Tibial nerve (tissue), 4 donors: ENCODE results near the gene BAHCC1. TPM values are rescaled to one million over a fixed set of nuclear protein-coding genes. Genes with fewer than 3 reads are reported as not detected.

Source experiments
- DNase-seq, 2 donors: peaks; one replicate each; pipeline ENCODE4 v3.0.0-alpha.2; 2019; ENCODE audit warnings: low spot score in 2 of 2
- H3K27ac ChIP-seq, 4 donors: fragments of 200-600 bp; sonication (generic) in 3 of 4; one replicate each; pipeline ENCODE4 v1.5.1; 2017 to 2019; ENCODE audit warnings: mild to moderate bottlenecking in 1 of 4
- H3K27me3 ChIP-seq, 2 donors: fragments of 200-600 bp; sonication (generic) in 1 of 2; one replicate each; pipeline versions ENCODE4 v1.5.1 to v1.6.0; 2017 to 2019
- H3K36me3 ChIP-seq, 3 donors: fragments of 200-600 bp; sonication (generic); one replicate each; pipeline ENCODE4 v1.5.1; 2018 to 2019
- H3K4me1 ChIP-seq, 4 donors: fragments of 200-600 bp; sonication (generic) in 3 of 4; one replicate each; pipeline ENCODE4 v1.5.1; 2017 to 2019
- H3K4me3 ChIP-seq, 4 donors: fragments of 200-600 bp; sonication (generic) in 3 of 4; one replicate each; pipeline ENCODE4 v1.5.1; 2017 to 2019; ENCODE audit warnings: mild to moderate bottlenecking in 1 of 4, moderate library complexity in 1 of 4
- H3K9me3 ChIP-seq, 4 donors: fragments of 200-600 bp; sonication (generic) in 3 of 4; one replicate each; pipeline ENCODE4 v1.5.1; 2017 to 2019
- CTCF ChIP-seq, 5 experiments: fragments of 200-600 bp in 3 of 5; fragments of 450-650 bp in 2 of 5; sonication (generic) in 3 of 5; IDR thresholded peaks; one replicate each; pipeline ENCODE4 v1.5.1; 2016 to 2019; ENCODE audit warnings: antibody characterized with exemption in 5 of 5, mild to moderate bottlenecking in 3 of 5, moderate library complexity in 2 of 5
- EP300 ChIP-seq, 2 donors: sonication (generic); formaldehyde crosslinking; IDR thresholded peaks; one replicate each; pipeline ENCODE4 v1.6.1; 2017; ENCODE audit warnings: antibody characterized with exemption in 2 of 2, mild to moderate bottlenecking in 1 of 2
- POLR2A ChIP-seq, 2 donors: fragments of 450-650 bp; IDR thresholded peaks; one replicate each; pipeline ENCODE4 v1.6.1; 2017; ENCODE audit warnings: antibody characterized with exemption in 2 of 2, mild to moderate bottlenecking in 2 of 2, moderate library complexity in 2 of 2
- WGBS, 2 donors: methylation state at CpG; one replicate each; pipeline ENCODE4 v1.1.5; 2018; 5-methylcytosine and 5-hydroxymethylcytosine counted together
- total RNA-seq, 4 donors: library from RNA; depleted of rRNA; stranded (reverse); fragments of >200 nt; gene quantifications; one replicate each; pipeline ENCODE4 v1.1.0, GENCODE V29; 2016

The BAHCC1 gene
- total RNA-seq, 4 donors from 2014 or later = 15.1 to 38.7 (median 27.4) TPM

DNA sequence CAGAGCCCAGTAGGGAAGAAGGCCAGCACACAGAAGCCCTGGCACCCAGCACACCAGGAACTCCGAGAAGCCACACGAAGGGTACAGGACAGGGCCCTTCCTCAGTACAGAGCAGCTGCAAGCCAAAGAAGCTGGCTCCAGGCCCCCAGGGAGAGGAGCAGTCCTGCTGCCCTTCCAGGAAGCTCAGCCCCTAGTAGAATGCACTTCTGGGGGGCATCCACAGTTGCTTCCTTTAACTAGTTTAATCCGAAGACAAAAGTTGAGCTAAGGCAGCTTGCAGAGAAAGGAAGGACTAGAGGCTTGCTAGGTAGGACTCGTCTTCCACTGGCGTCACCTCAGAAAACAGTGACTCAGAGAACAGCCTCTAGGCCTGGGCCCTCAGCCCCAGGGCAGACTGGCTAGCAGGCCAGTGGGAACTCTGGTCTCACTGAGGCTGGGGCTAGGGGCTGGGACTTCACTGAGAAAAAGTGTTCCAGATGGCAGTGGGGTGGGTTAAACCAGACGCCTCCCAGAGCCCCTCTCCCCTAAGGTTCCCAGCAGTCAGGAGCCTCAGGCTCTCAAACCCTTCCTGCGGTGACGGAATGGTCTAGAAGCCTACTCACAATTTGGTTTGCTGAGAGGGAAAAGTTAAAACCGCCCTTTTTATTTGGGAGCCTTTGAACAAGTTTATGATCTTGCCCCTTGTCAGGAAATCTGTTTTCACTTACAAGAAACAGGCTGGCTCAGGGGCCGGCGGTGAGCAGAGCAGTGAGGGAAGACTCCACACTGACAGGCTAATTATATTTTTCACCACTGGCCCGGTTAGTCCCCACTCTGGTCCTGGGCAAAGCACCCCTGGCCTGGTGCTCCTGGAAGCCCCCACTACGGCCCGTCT is 75.9 kb downstream of the BAHCC1 start:
- Histone ChIP-seq H3K36me3 (no peaks in the 10 kb centered on the region), H3K4me3 (peak overlapping the region in 2 of 4 donors; percentile 25 to 47), H3K4me1 (peaks cover 0 to 26% (median 2%) of the 10 kb centered on the region in 4 donors), H3K9me3 (no peaks in the 10 kb centered on the region), H3K27ac (peak overlapping the region in 2 of 4 donors; percentile 45 to 47), H3K27me3 (no peaks in the 10 kb centered on the region)
- TF ChIP-seq EP300 (IDR thresholded peaks at IDR 0.05) = no peak
- no peak for TF ChIP-seq CTCF (IDR thresholded peaks at IDR 0.05)
- no peak for TF ChIP-seq POLR2A (IDR thresholded peaks at IDR 0.05)
- WGBS, 2 donors = 59 to 66% methylated on average over 11 to 14 of the region's 14 CpGs
- no peak for DNase-seq

- TF ChIP-seq POLR2A (IDR thresholded peaks at IDR 0.05) = no peak
- peak; percentile 25 to 89 (median 68) for TF ChIP-seq CTCF (IDR thresholded peaks at IDR 0.05)
- peak in 1 of 2 donors; percentile 63 for TF ChIP-seq EP300 (IDR thresholded peaks at IDR 0.05)
- peak; percentile 89 to 94 for DNase-seq
- Histone ChIP-seq H3K4me3 (peak overlapping the region in 3 of 4 donors; percentile 20 to 47 (median 25)), H3K36me3 (no peaks in the 10 kb centered on the region), H3K27me3 (no peaks in the 10 kb centered on the region), H3K4me1 (peaks cover 0 to 26% (median 2%) of the 10 kb centered on the region in 4 donors), H3K27ac (peak overlapping the region in 2 of 4 donors; percentile 45 to 47), H3K9me3 (no peaks in the 10 kb centered on the region)
- WGBS, 2 donors = 42 to 48% methylated on average over 19 to 28 of the region's 28 CpGs
These were observed 76.7 kb downstream of the BAHCC1 start for GRCh38 chr17:81471818-81472456.

- Histone ChIP-seq H3K27me3 (no peaks in the 10 kb centered on the region), H3K4me1 (peaks cover 0 to 26% (median 2%) of the 10 kb centered on the region in 4 donors), H3K27ac (no peak overlapping the region), H3K9me3 (no peaks in the 10 kb centered on the region), H3K36me3 (no peaks in the 10 kb centered on the region), H3K4me3 (no peak overlapping the region)
- no peak for DNase-seq
- TF ChIP-seq POLR2A (IDR thresholded peaks at IDR 0.05) (no peak), CTCF (IDR thresholded peaks at IDR 0.05) (no peak), EP300 (IDR thresholded peaks at IDR 0.05) (no peak)
- WGBS, 2 donors = 65 to 66% methylated on average over 8 of the region's 8 CpGs
These were observed 77.8 kb downstream of the BAHCC1 start for GRCh38 chr17:81473019-81473418.

DNA sequence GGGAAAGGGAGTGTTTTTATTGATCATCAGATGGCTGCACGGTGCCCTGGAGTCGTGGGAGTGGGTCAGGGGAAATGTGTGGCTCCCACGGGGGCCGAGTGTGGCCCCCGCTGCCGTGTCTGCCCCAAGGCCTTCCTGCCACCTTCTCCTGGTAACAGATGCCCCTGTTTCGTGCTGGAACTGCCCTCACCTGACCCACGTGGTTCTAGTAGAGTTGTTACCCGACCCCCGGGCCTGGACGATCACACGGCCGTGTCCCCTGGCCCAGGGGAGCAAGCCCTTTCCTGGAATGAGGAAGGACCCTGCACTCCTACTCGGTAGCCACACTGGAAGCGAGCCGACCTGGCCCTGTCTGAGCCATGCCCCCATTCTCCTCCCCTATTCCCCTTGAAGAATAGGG is 79.7 kb downstream of the BAHCC1 start:
- Histone ChIP-seq H3K27ac (no peak overlapping the region), H3K9me3 (no peaks in the 10 kb centered on the region), H3K27me3 (no peaks in the 10 kb centered on the region), H3K4me3 (no peak overlapping the region), H3K36me3 (no peaks in the 10 kb centered on the region), H3K4me1 (peaks cover 0 to 15% (median 2%) of the 10 kb centered on the region in 4 donors)
- no peak for DNase-seq
- no peak for TF ChIP-seq POLR2A (IDR thresholded peaks at IDR 0.05)
- no peak for TF ChIP-seq EP300 (IDR thresholded peaks at IDR 0.05)
- no peak for TF ChIP-seq CTCF (IDR thresholded peaks at IDR 0.05)
- 57 to 73% methylated on average over 14 to 16 of the region's 16 CpGs for WGBS, 2 donors

DNA sequence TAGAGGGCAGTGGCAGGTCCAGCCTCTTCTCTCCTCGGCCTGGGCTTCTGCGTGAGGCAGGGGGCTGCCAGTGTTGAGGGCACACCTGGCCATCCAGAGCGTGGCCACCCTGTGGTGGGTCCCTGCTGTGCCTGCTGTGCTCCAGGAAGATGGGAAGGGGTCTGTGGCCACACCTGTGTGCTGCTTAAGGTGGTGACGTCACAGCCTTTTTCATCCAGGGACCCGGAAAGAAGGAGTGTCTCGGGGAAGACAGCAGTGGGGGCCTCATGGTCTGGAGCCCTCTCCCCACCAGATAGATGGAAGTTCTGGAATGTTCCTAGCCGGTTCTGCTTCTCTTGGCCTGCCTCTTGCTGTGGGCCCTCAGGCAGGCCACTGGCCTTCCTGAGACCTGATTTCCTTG is 80.8 kb downstream of the BAHCC1 start:
- H3K9me3 ChIP-seq = no peaks in the 10 kb centered on the region
- no peak overlapping the region for H3K4me3 ChIP-seq
- 90 to 92% methylated on average over 7 of the region's 7 CpGs for WGBS, 2 donors
- H3K36me3 ChIP-seq = no peaks in the 10 kb centered on the region
- H3K27ac ChIP-seq = no peak overlapping the region
- H3K4me1 ChIP-seq = peaks cover 0 to 23% (median 2%) of the 10 kb centered on the region in 4 donors
- no peak for DNase-seq
- TF ChIP-seq POLR2A (IDR thresholded peaks at IDR 0.05) (no peak), EP300 (IDR thresholded peaks at IDR 0.05) (no peak), CTCF (IDR thresholded peaks at IDR 0.05) (no peak)
- no peaks in the 10 kb centered on the region for H3K27me3 ChIP-seq
